Measurements from ENCODE around the gene SCAMP5. TPM values are rescaled to one million over a fixed set of nuclear protein-coding genes. Genes with fewer than 3 reads are reported as not detected.

Gene SCAMP5
- total RNA-seq, 2 donors from 2014 or later, result 6.1 to 24.4 TPM

DNA sequence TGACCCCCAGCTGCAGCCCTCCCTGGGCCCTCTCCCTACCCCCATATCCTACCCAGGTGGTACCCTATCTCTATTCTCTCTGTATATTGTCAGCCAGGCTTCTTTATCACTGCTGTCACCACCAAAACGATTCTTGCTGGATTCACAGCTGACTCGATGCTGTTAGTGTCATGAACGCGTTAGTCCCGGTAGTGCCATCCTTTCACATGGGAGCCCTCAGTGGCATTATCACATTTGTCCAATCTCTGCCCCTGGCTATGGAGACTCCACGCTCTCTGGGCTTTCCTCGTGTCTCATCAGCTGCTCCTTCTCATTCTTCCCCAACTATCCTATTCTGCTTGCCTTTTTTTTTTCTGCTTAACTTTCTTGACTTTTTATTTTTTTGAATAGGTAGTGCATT is 7.0 kb downstream of the SCAMP5 start:
- Histone ChIP-seq H3K9me3 (no peaks in the 10 kb centered on the region), H3K27me3 (replicated peaks; ENCODE audit: insufficient read depth) (no peaks in the 10 kb centered on the region), H3K4me3 (no peak overlapping the region), H3K27ac (no peak overlapping the region), H3K4me1 (replicated peaks) (no peaks in the 10 kb centered on the region), H3K36me3 (no peaks in the 10 kb centered on the region)
- intact Hi-C loops (cut with DNase I), result no loop called here
- WGBS, result 61% methylated on average over 7 of the region's 7 CpGs
- TF ChIP-seq POLR2AphosphoS5 (IDR thresholded peaks at IDR 0.05) (no peak), POLR2A (IDR thresholded peaks at IDR 0.05) (no peak)
- TF ChIP-seq, protein P1, sequence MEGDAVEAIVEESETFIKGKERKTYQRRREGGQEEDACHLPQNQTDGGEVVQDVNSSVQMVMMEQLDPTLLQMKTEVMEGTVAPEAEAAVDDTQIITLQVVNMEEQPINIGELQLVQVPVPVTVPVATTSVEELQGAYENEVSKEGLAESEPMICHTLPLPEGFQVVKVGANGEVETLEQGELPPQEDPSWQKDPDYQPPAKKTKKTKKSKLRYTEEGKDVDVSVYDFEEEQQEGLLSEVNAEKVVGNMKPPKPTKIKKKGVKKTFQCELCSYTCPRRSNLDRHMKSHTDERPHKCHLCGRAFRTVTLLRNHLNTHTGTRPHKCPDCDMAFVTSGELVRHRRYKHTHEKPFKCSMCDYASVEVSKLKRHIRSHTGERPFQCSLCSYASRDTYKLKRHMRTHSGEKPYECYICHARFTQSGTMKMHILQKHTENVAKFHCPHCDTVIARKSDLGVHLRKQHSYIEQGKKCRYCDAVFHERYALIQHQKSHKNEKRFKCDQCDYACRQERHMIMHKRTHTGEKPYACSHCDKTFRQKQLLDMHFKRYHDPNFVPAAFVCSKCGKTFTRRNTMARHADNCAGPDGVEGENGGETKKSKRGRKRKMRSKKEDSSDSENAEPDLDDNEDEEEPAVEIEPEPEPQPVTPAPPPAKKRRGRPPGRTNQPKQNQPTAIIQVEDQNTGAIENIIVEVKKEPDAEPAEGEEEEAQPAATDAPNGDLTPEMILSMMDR (IDR thresholded peaks at IDR 0.05), result no peak
- no peak for DNase-seq (ENCODE audit: low spot score)

GRCh38 chr15:75007216-75007615 is 11.9 kb downstream of the SCAMP5 start:
- Histone ChIP-seq H3K27ac (no peak overlapping the region), H3K36me3 (no peaks in the 10 kb centered on the region), H3K9me3 (no peaks in the 10 kb centered on the region), H3K4me1 (replicated peaks) (no peaks in the 10 kb centered on the region), H3K4me3 (no peak overlapping the region), H3K27me3 (replicated peaks; ENCODE audit: insufficient read depth) (no peaks in the 10 kb centered on the region)
- intact Hi-C loops (cut with DNase I), result no loop called here
- TF ChIP-seq, protein P1 (IDR thresholded peaks at IDR 0.05), result no peak
- TF ChIP-seq POLR2A (IDR thresholded peaks at IDR 0.05), result no peak
- no peak for TF ChIP-seq POLR2AphosphoS5 (IDR thresholded peaks at IDR 0.05)
- no peak for DNase-seq (ENCODE audit: low spot score)
- WGBS, result 87% methylated on average over 13 of the region's 13 CpGs

- TF ChIP-seq POLR2A (IDR thresholded peaks at IDR 0.05), result no peak
- no peak for TF ChIP-seq POLR2AphosphoS5 (IDR thresholded peaks at IDR 0.05)
- TF ChIP-seq, protein P1 (IDR thresholded peaks at IDR 0.05), result no peak
- WGBS, result 91% methylated on average over 5 of the region's 5 CpGs
- H3K4me1 ChIP-seq (replicated peaks), result no peaks in the 10 kb centered on the region
- no peaks in the 10 kb centered on the region for H3K36me3 ChIP-seq
- H3K9me3 ChIP-seq, result no peaks in the 10 kb centered on the region
- H3K4me3 ChIP-seq, result no peak overlapping the region
- intact Hi-C loops (cut with DNase I), result no loop called here
- no peak for DNase-seq (ENCODE audit: low spot score)
- no peak overlapping the region for H3K27ac ChIP-seq
- no peaks in the 10 kb centered on the region for H3K27me3 ChIP-seq (replicated peaks; ENCODE audit: insufficient read depth)
Observed at GRCh38 chr15:75008221-75008625, 12.9 kb downstream of the SCAMP5 start.

DNA sequence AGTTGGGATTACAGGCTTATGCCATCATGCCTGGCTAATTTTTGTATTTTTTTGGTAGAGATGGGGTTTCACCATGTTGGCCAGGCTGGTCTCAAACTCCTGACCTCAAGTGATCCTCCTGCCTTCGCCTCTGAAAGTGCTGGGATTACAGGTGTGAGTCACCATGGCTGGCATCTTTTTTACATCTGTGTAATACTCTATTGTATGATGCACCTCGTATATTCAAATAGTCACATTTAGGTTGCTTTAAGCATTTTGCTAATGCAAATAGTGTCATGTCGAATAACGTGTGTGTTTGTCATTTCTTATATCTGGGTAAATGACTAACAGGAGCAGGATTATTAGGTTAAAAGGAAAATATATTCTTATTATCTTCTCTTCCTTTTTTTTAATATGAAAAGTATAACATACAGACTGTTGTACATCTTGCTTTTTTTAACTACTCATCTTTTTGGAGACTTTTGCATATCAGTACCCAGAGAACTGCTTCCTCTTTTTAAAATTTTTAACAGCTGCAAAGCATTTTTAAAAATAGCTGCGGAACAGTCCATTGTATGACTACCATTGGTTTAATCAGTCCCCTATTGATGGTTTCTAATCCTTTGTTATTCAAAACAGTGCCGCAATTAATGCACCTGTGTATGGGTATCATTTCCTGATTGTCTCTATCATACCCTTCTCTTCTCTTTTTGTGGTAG is 13.4 kb downstream of the SCAMP5 start:
- H3K4me3 ChIP-seq, result no peak overlapping the region
- no peaks in the 10 kb centered on the region for H3K4me1 ChIP-seq (replicated peaks)
- no peak overlapping the region for H3K27ac ChIP-seq
- 85% methylated on average over 6 of the region's 6 CpGs for WGBS
- TF ChIP-seq, protein P1 (IDR thresholded peaks at IDR 0.05), result no peak
- TF ChIP-seq POLR2A (IDR thresholded peaks at IDR 0.05), result no peak
- intact Hi-C loops (cut with DNase I), result no loop called here
- no peaks in the 10 kb centered on the region for H3K9me3 ChIP-seq
- no peaks in the 10 kb centered on the region for H3K27me3 ChIP-seq (replicated peaks; ENCODE audit: insufficient read depth)
- DNase-seq (ENCODE audit: low spot score), result no peak
- no peaks in the 10 kb centered on the region for H3K36me3 ChIP-seq

DNA sequence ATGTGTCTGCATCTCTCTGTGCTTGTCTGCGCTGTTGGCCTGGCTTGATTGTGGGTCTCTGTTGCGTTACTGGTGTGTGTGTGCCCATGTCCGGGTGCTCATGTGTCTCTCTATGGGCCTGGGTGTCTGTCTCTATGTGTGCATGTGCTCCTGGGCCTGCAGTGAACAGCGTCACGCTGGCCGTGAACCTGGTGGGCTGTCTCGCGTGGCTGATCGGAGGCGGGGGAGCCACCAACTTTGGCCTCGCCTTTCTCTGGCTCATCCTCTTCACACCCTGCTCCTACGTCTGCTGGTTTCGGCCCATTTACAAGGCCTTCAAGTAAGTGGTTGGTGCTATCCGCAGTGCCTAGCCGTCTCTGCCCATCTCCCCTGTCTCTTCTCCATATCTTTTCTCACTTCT is 21.1 kb downstream of the SCAMP5 start:
- Histone ChIP-seq H3K4me3 (no peak overlapping the region), H3K27ac (no peak overlapping the region), H3K9me3 (no peaks in the 10 kb centered on the region), H3K4me1 (replicated peaks) (no peaks in the 10 kb centered on the region), H3K27me3 (replicated peaks; ENCODE audit: insufficient read depth) (no peaks in the 10 kb centered on the region), H3K36me3 (no peaks in the 10 kb centered on the region)
- intact Hi-C loops (cut with DNase I), result no loop called here
- WGBS, result 96% methylated on average over 15 of the region's 15 CpGs
- DNase-seq (ENCODE audit: low spot score), result no peak
- TF ChIP-seq POLR2A (IDR thresholded peaks at IDR 0.05) (no peak), POLR2AphosphoS5 (IDR thresholded peaks at IDR 0.05) (no peak)
- TF ChIP-seq, protein P1 (IDR thresholded peaks at IDR 0.05), result no peak
